Endothelial cell of umbilical vein (primary cell): ENCODE results near the gene RBKS.

Experiments used
- EZH2 ChIP-seq: IDR thresholded peaks from 2 replicates; pipeline ENCODE4 v1.6.1; 2012; ENCODE audit warnings: borderline replicate concordance, low read depth, mild to moderate bottlenecking, moderate library complexity, low read length, inconsistent platforms; ENCODE audit not compliant: severe bottlenecking
- FOS ChIP-seq: IDR thresholded peaks from 2 replicates; pipeline ENCODE4 v1.6.1; 2011; ENCODE audit warnings: mild to moderate bottlenecking, low read length, moderate library complexity, borderline replicate concordance; ENCODE audit not compliant: insufficient read depth
- GATA2 ChIP-seq: IDR thresholded peaks from 2 replicates; pipeline ENCODE4 v1.7.0; 2011; ENCODE audit warnings: low read depth, mild to moderate bottlenecking, moderate library complexity, mixed read lengths, low read length; ENCODE audit not compliant: insufficient read length, insufficient read depth
- MYC ChIP-seq: IDR thresholded peaks from one replicate; pipeline ENCODE4 v1.6.1; 2011; ENCODE audit warnings: mild to moderate bottlenecking, low read depth, low read length
- POLR2A ChIP-seq: IDR thresholded peaks from 2 replicates; pipeline ENCODE4 v1.6.1; 2012; ENCODE audit warnings: low read depth, mild to moderate bottlenecking, control low read depth, low read length
- POLR2AphosphoS5 ChIP-seq: IDR thresholded peaks from 2 replicates; pipeline ENCODE4 v1.6.1; 2012; ENCODE audit warnings: low read depth, mild to moderate bottlenecking, control low read depth, low read length, moderate library complexity; ENCODE audit not compliant: insufficient read depth
- TF ChIP-seq, protein P1 (sequence below), 2 donors: IDR thresholded peaks; 1 replicate in 1 of 2; 2 replicates in 1 of 2; pipeline ENCODE4 v1.5.1; 2011; ENCODE audit warnings: low read length in 2 of 2, mild to moderate bottlenecking in 2 of 2, moderate library complexity in 2 of 2, control low read depth in 1 of 2, inconsistent platforms in 1 of 2, low read depth in 1 of 2; ENCODE audit not compliant: insufficient read depth in 1 of 2; ENCODE audit errors: extremely low read depth in 1 of 2
- TF ChIP-seq, protein P2 (sequence below): IDR thresholded peaks from 2 replicates; pipeline ENCODE4 v1.6.1; 2011; ENCODE audit not compliant: insufficient read depth, insufficient read length

DNA sequence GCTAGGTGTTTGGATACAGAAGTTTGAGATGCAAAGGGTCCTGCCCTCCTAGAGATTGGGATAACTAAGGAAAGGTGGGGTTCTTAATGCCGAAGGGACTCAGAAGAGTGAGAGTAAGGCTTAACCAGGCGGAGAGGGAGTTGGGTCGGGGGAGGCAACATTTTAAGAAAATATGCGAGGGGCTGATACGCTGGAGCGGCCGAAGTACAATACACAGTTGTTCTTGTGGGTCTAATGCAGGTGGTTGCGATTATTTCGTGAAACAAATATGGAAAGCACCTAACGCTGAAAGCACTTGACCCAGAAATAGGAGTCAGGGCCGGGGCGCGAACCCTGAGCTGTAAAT, 119.0 kb downstream of the RBKS start:
- TF ChIP-seq, protein P1, sequence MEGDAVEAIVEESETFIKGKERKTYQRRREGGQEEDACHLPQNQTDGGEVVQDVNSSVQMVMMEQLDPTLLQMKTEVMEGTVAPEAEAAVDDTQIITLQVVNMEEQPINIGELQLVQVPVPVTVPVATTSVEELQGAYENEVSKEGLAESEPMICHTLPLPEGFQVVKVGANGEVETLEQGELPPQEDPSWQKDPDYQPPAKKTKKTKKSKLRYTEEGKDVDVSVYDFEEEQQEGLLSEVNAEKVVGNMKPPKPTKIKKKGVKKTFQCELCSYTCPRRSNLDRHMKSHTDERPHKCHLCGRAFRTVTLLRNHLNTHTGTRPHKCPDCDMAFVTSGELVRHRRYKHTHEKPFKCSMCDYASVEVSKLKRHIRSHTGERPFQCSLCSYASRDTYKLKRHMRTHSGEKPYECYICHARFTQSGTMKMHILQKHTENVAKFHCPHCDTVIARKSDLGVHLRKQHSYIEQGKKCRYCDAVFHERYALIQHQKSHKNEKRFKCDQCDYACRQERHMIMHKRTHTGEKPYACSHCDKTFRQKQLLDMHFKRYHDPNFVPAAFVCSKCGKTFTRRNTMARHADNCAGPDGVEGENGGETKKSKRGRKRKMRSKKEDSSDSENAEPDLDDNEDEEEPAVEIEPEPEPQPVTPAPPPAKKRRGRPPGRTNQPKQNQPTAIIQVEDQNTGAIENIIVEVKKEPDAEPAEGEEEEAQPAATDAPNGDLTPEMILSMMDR (IDR thresholded peaks at IDR 0.05; ENCODE audit: extremely low read depth in 1 of 2, insufficient read depth in 1 of 2, low read depth in 1 of 2, low read length in 2 of 2) = no peak
- TF ChIP-seq POLR2AphosphoS5 (no peak), FOS (no peak), POLR2A (no peak), EZH2 (no peak), MYC (no peak), GATA2 (no peak)
- TF ChIP-seq, protein P2, sequence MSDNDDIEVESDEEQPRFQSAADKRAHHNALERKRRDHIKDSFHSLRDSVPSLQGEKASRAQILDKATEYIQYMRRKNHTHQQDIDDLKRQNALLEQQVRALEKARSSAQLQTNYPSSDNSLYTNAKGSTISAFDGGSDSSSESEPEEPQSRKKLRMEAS = no peak
